GM21825 (cell line): ENCODE results near the gene RBFOX2.
"Not testable (repeated sequence)": the region's sequence is repeated elsewhere in the genome, so short reads cannot be mapped to it uniquely, and the experiment has no call there.

ENCODE experiments used
- ATAC-seq: cut with Tn5 transposase; IDR thresholded peaks from one replicate; pipeline ENCODE4 v1.9.1; 2021; ENCODE audit warnings: mild to moderate bottlenecking, moderate library complexity; ENCODE audit not compliant: unreplicated experiment

The RBFOX2 gene, protein sequence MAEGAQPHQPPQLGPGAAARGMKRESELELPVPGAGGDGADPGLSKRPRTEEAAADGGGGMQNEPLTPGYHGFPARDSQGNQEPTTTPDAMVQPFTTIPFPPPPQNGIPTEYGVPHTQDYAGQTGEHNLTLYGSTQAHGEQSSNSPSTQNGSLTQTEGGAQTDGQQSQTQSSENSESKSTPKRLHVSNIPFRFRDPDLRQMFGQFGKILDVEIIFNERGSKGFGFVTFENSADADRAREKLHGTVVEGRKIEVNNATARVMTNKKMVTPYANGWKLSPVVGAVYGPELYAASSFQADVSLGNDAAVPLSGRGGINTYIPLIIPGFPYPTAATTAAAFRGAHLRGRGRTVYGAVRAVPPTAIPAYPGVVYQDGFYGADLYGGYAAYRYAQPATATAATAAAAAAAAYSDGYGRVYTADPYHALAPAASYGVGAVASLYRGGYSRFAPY

DNA sequence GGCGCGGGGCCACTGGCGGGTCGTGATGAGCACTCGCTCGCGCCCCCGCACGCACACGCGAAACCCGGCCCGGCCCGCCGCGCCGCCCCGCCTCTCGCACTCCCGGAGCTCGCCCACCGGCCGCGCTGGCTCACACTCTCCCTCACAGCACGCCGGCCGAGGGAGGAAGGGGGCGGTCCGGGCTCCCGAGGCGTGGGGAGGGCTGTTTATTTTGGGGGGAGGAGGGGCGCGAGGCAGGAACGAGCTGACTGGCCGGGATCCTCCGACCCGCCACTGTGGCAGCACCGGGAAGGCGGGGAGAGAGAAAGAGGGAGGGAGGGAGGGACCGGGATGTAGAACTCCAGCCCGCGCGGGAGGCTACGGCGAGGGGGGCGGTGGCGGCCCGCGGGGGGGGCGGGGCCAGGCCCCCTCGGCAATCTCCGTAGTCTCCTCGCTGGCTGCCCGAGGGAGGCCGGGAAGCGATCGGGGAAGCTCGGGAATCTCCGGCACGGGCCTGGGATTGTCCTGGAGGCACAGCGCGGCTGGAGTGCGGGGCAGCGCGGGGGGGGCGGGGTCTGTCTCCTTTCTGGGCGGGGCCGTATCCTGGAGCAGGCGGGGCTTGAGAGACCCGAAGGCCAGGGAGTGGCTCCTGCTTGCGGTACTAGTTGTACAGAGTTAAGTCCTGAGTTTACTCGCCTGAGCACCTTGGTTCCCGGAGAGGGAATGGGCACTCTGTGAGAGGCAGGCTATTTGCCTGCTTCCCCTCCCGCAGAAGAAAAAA is at the start of gene RBFOX2:
Gene RBFOX2, minus strand, starts transcription at position 179 of the 760 bp plus-strand sequence. CDS start 399 bp downstream, outside the sequence.
- no peak for ATAC-seq

DNA sequence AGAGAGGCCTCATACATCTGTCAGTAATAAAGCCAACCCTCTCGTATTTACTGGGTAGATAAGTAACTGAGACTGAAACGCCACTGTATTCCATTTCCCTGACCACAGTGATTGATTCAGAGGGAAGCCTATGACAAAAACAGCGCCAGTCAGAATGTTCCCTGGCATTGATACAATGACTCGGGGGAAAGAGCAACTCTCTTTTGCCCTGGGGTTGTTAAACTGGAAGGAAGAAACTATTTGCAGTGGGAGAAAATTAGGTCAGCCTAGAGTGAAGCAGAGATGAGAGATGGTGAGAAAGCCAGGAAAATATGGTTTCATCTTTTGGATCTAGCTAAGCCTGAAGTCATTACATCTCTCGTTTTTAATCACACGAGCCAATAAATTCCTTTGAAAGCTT is 48.6 kb upstream of the RBFOX2 start:
- ATAC-seq = no peak

DNA sequence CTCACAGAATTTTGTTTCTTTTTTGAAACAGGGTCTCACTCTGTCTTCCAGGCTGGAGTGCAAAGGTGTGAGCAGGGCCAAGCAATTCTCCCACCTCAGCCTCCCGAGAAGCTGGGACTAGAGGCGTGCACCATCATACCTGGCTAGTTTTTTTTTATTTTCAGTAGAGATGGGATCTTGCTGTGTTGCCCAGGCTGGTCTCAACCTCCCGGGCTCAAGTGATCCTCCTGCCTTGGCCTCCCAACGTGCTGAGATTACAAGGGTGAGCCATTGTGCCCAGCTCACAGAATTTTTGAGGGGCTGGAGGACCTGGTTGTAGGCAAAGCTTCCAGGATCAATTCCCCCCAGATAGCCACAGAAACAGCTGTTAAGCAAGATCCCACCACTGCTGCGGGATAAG is 47.1 kb upstream of the RBFOX2 start:
- ATAC-seq = no peak

DNA sequence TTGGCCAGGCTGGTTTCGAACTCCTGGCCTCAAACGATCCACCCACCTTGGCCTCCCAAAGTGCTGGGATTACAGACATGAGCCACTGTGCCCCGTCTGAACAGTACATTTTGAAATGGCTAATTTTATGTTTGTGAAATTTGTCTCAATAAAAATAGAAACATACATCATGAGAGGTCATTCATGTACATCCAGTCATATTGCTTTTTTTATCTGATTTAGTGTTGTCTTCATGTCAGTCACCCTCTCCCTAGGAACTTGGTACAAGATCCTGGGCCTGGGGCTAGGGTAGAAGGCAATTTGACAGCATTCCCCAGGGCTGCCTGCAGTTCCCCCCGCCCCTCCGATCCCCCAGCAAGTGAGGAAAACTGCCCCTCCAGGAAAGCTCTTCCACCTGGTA is 46.6 kb upstream of the RBFOX2 start:
- ATAC-seq = no peak

DNA sequence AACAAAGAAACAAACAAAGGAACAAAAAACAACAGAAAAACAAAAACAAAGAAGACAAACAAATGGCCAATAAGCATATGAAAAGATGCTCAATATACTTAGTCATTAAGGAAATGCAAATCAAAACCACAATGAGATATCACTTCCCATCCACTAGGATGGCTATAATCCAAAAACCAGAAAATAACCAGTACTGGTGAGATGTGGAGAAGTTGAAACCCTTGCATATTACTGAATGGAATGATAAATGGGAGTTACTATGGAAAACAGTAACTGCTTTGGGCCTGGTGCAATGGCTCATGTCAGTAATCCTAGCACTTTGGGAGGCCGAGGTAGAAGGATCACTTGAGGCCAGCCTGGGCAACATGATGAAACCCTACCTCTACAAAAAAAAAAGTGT is 44.9 kb upstream of the RBFOX2 start:
- no peak for ATAC-seq

DNA sequence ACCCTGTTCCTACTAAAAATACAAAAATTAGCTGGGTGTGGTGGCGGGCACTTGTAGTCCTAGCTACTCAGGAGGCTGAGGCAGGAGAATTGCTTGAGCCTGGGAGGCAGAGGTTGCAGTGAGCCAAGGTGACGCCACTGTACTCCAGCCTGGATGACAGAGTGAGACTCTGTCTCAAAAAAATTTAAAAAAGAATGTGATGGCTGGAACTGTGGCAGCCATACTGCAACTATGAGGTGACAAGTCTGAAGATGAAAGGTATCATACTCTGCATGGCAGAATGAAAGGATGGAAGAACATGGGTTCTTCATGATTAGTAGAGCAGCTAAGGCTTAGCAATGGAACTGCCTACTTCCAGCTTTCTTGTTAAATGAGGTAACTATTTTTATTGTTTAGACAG is 42.0 kb upstream of the RBFOX2 start:
- not testable (repeated sequence) for ATAC-seq

DNA sequence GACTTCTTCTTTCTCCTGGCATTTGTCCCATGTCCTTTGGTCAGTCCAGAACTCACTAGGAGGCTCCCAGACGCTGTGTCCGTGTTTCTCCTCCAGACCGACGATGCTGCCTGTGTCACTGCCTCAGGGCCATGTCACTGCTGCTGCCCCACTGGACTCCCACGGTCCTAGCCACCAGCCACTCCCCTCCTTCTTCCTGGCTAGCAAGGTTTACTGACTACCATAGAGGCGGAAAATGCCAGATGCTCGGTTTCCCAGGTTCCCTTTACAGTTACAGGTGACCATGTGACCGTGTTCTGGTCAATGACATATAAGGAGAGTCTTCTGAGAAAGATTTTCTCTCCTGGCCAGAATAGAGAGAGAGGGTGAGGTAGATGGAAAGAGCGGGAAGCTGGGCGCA is 40.7 kb upstream of the RBFOX2 start:
- no peak for ATAC-seq

DNA sequence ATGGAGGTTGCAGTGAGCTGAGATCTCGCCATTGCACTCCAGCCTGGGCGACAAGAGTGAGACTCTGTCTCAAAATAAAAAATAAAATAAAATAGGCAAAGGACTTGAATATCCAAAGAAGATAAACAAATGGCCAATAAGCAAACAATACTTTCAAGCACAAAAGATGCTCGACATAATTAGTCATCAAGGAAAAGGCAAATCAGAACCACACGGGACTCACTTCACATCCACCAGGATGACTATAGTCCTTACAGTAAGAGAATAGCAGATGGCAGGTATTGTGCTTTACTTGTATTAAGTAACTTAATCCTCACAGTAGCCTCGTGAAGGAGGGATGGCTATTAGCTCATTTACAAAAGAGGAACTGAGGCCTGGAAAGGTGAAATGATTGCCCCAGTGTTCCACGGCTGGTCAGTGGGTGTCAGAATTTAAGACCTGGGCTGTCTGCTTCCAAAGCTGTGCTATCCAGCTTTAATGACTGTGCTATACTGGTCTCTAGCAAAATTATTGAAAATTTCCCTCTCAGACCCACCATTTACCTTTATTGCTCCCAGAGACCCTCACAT is 40.2 kb upstream of the RBFOX2 start:
- no peak for ATAC-seq

DNA sequence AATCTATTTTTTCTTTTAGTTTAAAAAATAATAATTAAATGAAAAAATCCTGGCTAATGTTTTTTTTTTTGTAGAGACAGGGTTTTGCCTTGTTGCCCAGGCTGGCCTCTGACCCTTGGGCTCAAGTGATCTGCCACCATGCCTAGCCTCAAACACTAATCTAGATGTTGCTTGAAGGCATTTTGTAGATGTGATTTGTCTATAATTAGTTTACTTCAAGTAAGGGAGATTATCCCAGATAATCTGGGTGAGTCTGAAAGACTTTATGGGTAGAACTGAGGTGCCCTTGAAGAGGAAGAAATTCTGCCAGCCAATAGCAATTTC is 38.6 kb upstream of the RBFOX2 start:
- no peak for ATAC-seq

DNA sequence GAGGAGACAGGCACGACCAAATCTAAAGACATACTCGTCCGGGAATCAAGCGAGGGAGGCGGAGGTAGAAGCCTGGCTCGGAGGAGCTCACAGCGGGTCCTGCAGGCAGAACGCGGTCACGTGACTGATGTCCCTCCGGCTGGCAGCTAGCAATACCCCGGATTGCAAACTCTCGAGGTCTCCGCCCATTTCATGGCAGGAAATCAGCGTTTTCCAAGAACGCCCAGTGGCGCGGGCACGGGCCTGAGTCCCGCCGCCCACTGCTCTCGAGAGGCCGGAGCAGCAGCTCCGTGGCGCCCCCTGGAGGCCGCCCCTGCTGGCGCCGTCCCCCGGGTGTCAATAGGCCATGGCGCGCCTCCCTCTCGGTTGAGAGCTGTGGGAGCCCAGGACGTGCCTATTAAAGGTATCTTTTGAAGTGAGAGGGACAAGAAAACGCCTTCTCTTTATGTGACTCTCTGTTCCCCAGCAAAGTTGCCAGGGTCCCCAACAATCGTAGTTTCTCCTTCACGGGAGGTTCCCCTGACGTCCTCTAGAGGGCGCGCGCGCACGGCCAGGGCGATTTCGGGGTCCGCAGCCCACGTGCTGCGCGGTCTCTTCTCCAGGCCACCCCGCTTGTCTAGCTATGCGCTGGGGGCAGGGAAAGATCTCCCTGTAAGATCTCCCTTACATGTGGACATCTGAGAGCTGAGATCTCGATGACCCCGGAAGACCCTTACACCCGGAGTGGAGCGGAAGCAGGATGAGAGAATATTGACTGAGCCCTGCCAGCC is 37.3 kb upstream of the RBFOX2 start:
- ATAC-seq = no peak

DNA sequence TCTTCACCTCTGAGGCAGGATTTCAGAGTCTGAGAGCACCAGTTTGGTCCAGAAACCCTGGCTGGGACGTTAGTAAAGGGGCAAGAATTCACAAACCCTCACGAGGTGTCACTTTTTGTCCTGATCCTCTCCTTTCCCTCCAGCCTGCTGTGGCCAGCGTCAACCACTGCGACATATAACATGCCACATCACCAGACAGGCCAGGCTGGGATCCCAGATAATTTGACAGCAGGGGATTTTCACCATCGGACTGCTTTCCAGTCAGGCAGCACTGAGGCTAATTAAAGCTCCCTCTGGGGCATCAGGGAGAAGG is 36.8 kb upstream of the RBFOX2 start:
- ATAC-seq = no peak

DNA sequence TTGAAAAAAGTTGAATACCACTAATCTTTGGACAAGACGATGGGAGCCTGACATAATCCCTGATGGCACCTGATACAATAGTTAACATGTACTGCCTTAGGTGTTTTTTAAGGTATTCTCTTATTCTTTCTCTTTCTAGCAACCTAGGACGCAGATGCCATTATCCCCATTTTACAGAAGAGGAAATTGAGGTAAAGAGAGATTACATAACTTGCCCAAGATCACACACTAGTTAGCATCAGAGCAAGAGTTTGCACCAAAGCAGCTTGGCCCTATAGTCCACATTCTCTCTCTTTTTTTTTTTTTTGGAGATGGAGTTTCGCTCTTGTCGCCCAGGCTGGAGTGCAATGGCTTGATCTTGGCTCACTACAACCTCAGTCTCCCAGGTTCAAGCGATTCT is 35.7 kb upstream of the RBFOX2 start:
- ATAC-seq = no peak

DNA sequence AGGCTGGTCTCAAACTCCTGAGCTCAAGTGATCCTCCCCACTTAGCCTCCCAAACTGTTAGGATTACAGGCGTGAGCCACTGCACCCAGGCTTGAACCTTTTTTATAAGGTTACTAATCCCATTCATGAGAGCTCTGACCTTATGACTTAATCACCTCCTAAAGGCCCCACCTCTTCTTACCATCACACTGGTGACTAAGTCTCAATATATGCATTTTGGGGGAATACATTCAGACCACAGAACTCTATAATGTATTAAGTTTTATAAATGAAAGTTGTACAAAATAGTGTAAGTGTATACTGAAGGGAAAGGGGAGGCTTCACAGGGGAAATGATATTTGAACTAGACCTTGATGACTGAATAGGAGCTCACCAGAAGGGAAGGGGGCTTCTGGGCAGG is 28.4 kb upstream of the RBFOX2 start:
- ATAC-seq = no peak

DNA sequence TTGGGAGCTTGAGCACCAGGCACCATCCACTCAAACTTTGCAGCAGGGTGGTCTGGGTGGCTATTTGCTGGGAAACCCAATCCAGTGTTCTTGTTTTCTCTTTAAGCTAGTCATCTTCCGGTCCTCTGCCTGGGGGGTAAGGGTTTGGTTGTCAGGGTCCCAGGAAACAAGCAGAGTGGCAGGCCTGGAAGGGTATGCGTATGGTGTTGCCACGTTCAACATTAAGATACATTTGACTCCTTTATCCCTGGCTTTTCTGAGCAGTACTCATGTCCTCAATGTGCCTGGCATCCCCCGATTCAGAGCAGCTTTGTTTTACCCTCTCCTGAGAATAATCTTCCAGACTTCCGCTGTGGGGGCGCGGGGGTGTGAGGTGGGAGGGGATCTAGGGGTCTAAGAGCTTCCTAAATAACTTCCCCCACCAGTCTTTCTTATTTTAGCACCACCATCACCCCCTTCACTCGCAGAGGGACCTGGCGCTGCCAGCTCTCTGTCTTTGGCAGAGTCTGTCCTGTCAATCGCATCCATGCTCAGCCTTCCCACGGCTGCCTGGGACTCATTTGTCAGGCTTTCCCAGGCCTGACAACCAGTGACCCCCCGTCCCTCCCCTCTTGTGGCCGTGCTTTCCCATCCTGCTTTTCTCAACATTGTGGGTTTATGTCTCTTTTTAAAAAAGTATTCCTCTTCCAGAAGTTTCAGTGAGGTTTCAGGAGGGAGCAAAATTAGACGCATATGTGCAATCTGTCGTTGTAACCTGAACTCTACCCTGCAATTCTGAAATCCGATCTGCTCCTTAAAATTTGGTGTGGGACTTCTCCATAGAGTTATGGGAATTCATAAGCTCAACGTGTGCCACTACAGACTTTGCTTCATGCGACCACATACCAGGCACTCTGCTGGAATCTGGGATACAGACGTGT is 27.0 kb upstream of the RBFOX2 start:
- ATAC-seq = no peak

DNA sequence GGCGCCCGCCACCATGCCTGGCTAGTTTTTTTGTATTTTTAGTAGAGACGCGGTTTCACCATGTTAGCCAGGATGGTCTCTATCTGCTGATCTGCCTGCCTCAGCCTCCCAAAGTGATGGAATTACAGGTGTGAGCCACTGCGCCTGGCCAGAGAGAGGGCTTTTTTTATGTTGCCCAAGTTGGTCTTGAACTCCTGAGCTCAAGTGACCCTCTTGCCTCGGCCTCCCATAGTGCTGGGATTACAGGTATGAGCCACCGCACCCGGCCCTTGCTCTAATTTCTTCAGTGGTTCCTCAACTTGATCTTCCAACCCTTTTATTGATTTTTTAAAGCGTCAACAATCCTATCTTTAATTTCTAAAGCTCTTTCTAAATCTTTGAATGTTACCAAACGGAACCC is 25.8 kb upstream of the RBFOX2 start:
- ATAC-seq = not testable (repeated sequence)

DNA sequence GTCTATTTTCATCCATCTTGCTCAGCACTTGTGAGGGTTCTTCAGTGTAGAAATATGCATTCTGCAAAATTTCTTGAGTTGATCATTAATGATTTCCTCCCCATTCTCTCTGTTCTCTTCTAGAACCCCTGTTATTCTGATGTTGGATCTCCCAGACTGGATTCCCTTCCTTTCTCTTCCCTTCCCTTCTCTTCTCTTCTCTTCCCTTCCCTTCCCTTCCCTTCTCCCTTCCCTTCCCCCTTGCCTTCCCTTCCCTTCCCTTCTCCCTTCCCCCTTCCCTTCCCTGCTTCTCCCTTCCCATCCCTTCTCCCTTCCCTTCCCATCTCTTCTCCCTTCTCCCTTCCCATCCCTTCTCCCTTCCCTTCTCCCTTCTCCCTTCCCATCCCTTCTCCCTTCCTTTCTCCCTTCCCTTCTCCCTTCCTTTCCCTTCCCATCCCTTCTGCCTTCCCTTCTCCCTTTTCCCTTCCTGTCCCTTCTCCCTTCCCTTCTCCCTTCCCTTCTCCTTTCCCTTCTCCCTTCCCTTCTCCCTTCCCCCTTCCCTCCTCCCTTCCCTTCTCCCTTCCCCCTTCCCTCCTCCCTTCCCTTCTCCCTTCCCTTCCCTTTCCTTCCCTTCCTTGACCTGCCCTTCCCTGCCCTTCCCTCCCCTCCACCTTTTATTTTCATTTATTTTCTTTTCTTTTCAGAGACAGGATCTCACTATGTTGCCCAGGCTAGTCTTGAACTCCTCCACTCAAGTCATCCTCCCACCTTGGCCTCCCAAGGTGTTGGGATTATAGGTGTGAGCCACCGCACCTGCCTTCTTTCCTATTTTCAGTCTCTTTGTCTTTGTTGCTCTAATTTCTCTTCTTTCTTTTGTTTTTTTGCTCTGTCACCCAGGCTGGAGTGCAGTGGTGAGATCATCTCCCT is 24.9 kb upstream of the RBFOX2 start:
- ATAC-seq = no peak

DNA sequence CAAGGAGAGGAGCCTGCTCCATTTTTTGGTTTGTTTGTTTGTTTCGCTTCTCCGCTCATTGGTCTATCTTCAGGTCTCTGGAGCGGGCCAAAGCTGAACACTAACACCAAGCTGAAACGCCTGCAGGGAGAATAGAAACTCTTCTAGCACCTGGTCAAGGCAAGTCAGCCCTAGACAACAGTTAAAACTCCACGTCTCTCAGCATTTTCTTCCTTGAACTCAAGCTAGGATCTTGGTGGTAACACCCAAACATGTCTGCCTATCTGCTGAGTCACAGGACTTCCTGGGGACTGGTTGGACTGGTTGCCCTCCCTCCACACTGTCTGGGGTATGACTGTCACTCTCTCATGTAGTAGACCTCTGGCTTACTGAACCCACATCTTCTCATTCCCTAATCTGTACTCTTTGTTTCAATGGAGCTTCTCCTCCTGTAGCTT is 23.9 kb upstream of the RBFOX2 start:
- ATAC-seq = no peak

DNA sequence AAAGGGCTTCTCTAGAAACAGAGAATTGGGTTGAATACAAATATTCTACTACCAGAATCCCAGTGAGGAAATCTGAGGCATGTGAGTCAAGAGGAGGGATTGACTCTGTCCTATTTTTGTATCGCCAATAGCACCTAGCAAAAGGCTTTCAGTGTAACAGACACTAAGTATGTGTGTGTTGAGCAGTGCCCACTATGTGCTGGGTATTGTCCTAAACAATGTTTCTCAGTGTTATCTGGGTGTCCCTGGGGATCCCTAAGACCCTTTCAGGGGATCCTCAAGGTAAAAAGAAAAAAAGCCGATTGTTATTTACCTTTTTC is 21.0 kb upstream of the RBFOX2 start:
- no peak for ATAC-seq

DNA sequence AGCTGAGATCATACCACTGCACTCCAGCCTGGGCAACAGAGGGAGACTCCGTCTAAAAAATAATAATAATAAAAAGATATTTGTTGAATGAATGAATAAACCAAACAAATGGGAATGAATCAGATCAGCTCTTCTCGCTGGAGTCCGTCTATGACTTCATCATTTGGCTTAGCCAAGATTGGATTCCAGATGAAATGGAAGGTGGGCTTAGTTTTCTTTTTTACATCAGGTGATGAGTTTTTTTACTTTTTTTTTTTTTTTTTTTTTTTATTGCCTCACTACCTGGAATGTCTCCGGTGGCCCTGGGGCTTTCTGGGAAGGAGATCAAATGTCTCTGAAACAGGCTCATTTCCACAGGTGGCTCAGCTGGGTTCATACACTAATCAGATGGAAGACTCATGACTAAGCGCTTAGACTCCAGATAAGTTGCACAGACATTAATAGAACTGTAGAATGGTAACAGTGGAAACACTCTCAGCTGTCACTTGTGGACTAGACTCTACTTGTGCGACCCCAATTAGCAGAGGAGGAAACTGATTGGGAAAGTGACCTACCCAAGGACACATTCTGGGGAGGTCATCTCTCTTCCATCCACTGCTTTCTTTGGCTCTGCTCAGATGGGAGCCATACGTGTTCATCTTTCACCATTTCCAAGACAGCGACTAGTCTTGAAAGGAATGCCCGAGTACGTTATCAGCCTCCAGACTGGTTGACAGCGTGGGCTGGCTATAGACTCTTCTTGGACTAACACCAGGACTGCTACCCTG is 20.5 kb upstream of the RBFOX2 start:
- ATAC-seq = no peak
